GM12874 (cell line): Measurements from ENCODE around the gene TSR3.

Experiments used
- TF ChIP-seq, protein P1 (sequence below): IDR thresholded peaks from 2 replicates; pipeline ENCODE4 v1.5.1; 2011; ENCODE audit warnings: low read depth, mild to moderate bottlenecking, control low read depth, low read length, moderate library complexity; ENCODE audit not compliant: insufficient read depth

The TSR3 gene

DNA sequence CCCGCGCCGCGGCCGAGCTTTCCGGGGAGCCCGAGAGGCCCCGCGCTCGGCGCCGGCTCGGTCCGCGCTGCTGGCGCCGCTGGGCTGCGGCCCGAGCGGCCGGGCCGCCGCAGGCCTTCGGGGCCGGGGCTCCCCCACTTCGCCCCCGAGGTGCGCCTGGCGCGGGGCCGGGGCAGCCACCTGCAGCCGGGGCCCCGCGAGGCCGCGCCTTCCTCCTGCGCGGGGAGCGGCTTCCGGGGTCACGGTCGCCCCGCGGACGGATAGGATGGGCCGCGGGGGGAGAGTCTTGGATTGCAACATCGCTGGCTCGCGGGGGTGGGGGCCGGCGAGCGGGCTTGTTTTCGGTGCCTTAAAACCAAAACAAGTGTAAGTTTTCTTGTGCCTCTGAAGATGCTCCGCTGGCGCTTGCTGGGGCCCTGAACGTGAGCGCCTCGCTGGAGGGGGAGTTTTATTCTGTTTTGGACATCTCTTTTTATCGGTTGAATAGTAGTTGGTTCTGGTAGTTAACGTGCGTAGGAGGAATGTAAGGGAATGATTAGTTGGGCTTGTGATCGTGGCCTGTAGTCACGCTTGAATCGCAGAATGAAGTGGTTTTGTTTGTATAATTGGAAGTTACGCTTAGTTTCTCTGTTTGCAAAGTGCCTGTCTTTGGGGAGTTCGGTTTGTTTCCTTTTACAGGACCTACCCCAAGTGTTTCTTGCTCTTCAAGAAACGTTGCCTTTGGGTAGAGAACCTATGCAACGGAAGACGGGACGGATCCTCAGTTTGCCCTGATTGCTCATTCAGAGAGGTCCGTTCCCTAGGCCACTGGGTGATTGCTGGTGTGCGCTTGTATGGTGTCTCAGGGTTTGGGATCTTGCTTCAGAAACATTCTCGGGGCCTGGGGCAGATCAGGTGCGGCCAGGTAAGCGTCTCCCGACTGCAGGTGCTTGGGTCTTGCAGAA, 41.5 kb downstream of the TSR3 start:
- TF ChIP-seq, protein P1, sequence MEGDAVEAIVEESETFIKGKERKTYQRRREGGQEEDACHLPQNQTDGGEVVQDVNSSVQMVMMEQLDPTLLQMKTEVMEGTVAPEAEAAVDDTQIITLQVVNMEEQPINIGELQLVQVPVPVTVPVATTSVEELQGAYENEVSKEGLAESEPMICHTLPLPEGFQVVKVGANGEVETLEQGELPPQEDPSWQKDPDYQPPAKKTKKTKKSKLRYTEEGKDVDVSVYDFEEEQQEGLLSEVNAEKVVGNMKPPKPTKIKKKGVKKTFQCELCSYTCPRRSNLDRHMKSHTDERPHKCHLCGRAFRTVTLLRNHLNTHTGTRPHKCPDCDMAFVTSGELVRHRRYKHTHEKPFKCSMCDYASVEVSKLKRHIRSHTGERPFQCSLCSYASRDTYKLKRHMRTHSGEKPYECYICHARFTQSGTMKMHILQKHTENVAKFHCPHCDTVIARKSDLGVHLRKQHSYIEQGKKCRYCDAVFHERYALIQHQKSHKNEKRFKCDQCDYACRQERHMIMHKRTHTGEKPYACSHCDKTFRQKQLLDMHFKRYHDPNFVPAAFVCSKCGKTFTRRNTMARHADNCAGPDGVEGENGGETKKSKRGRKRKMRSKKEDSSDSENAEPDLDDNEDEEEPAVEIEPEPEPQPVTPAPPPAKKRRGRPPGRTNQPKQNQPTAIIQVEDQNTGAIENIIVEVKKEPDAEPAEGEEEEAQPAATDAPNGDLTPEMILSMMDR = no peak

DNA sequence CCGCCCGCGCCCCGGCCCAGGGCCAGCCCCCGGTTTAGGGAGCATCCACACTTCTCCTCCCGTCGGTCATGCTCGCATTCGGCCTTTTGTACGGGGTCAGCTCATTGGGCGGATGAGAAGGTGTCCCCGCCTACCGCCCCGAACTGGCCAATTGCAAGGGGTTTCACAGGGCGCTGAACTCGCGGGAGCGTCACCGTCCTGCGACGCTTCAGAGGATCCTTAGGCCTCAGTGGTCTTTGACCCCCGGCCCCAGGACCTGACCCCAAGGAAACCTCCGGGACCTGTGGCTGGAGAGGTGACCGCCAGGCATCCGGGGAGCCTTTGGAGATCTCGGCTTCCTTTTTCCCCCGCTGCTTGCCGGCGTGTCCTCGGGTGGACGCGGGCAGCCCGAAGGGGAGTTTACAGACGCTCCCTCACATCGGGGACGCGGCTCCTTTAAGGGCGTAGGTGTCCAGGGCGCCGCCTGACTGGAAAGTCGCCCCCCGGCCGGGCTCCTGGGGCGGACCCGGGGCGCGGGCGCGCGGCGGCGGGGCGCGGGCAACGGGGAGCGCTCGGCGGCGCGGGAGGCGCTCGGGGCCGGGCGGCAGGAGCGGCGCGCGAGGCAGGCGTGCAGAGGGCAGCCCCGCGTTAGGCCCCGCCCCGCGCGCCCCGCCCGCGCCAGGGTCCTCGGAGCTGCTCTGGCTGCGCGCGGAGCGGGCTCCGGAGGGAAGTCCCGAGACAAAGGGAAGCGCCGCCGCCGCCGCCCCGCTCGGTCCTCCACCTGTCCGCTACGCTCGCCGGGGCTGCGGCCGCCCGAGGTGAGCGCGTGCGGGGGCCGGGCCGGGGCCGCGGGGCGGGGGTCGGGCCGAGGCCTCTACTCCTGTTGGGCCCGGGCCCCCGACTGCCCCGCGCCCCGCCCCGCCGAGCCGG, 42.4 kb downstream of the TSR3 start, which contains the start of gene UBE2I:
Gene UBE2I, plus strand, starts transcription at position 660 of the 909 bp plus-strand sequence. CDS start 4,395 bp downstream, outside the sequence.
- TF ChIP-seq, protein P1 = no peak

DNA sequence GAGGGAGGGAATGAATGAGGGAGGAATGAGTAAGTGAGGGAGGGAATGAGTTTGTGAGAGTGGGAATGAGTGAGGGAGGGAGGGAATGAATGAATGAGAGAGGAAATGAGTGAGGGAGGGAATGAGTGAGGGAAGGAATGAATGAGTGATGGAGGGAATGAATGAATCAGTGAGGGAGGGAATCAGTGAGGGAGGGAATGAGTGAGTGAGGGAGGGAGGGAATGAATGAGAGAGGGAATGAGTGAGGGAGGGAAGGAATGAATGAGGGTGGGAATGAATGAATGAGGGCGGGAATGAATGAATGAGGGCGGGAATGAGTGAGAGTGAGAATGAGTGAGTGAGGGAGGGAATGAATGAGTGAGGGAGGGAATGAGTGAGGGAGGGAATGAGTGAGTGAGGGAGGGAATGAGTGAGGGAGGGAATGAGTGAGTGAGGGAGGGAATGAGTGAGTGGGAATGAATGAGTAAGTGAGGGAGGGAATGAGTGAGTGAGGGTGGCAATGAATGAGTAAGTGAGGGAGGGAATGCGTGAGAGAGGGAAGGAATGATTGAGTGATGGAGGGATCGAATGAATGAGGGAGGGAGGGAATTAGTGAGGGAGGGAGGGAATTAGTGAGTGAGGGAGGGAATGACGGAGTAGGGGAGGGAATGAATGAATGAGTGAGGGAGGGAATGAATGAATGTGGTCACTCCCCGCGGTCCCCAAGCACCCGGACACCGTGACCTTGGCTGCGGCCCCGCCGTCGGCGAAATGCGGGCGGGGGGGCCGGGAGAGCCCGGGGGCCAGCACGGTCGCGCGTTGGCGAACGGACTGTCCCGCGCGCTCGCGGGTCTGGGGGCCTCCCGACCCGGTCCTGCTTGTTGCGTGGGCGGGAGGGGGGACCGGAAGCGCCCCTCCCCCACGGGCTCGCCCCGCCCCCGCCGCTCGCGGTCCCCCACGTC, 43.4 kb downstream of the TSR3 start:
- TF ChIP-seq, protein P1 = no peak

- TF ChIP-seq, protein P1 = no peak
These were observed 45.3 kb downstream of the TSR3 start for GRCh38 chr16:1306334-1306733.

- TF ChIP-seq, protein P1 = no peak
These were observed 45.9 kb downstream of the TSR3 start for GRCh38 chr16:1305823-1306222.

- TF ChIP-seq, protein P1 = no peak
These were observed 50.1 kb downstream of the TSR3 start for GRCh38 chr16:1301562-1301961.
